GM21576 (cell line): ENCODE data around the gene GADD45GIP1.
A peak's percentile ranks its signal among the peaks of the same experiment; 100 is the strongest.
"Not testable (repeated sequence)": the region's sequence is repeated elsewhere in the genome, so short reads cannot be mapped to it uniquely, and the experiment has no call there.

Experiments
- ATAC-seq: cut with Tn5 transposase; IDR thresholded peaks from one replicate; pipeline ENCODE4 v1.9.1; 2021; ENCODE audit warnings: mild to moderate bottlenecking, moderate library complexity; ENCODE audit not compliant: unreplicated experiment

GADD45GIP1 gene

DNA sequence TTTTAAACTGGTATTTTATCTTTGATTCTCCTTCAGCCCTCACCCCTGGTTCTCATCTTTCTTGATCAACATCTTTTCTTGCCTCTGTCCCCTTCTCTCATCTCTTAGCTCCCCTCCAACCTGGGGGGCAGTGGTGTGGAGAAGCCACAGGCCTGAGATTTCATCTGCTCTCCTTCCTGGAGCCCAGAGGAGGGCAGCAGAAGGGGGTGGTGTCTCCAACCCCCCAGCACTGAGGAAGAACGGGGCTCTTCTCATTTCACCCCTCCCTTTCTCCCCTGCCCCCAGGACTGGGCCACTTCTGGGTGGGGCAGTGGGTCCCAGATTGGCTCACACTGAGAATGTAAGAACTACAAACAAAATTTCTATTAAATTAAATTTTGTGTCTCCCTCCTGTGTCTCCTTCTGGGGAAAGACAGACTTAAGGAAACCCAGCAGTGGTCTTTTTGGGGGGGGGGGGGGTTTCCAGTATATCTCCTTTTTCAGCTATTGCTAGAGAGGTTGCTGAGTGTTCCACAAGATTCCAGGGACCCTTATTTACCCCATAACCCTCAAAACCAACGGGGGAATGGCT is 12.8 kb downstream of the GADD45GIP1 start:
- no peak for ATAC-seq

DNA sequence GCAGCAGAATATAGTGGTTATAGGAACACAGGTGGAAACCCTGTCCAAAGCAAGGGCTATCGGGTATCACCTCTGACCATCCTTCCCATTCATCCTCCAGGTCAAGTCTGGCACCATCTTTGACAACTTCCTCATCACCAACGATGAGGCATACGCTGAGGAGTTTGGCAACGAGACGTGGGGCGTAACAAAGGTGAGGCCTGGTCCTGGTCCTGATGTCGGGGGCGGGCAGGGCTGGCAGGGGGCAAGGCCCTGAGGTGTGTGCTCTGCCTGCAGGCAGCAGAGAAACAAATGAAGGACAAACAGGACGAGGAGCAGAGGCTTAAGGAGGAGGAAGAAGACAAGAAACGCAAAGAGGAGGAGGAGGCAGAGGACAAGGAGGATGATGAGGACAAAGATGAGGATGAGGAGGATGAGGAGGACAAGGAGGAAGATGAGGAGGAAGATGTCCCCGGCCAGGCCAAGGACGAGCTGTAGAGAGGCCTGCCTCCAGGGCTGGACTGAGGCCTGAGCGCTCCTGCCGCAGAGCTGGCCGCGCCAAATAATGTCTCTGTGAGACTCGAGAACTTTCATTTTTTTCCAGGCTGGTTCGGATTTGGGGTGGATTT is 13.5 kb downstream of the GADD45GIP1 start:
- ATAC-seq, result no peak

DNA sequence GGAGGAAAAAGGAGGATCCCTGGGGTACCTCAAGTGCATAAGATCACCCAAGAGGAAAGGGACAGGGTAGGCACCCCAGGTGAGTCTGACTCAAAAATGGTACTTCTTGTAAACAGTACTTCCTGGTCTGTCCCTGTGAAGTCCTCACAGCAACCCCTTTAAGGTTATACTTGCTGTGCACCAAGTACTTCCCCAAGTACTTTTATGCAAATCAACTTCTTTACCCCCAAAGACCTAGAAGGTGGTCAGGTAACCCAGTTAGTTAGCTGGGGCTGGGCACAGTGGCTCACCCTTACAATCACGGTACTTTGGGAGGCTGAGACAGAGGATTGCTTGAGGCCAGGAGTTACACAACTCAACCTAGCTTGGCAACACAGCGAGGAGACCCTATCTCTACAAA is 16.1 kb downstream of the GADD45GIP1 start:
- no peak for ATAC-seq

DNA sequence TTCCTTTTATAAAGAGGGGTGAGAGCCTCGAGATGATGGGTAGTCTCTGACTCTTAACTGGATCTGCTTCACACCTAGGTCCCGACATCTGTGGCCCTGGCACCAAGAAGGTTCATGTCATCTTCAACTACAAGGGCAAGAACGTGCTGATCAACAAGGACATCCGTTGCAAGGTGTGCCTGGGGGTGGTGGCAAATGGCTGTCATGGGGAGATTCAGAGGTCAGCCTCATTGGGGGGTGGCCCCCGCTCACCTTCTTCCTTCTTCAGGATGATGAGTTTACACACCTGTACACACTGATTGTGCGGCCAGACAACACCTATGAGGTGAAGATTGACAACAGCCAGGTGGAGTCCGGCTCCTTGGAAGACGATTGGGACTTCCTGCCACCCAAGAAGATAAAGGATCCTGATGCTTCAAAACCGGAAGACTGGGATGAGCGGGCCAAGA is 17.0 kb downstream of the GADD45GIP1 start:
- no peak for ATAC-seq

DNA sequence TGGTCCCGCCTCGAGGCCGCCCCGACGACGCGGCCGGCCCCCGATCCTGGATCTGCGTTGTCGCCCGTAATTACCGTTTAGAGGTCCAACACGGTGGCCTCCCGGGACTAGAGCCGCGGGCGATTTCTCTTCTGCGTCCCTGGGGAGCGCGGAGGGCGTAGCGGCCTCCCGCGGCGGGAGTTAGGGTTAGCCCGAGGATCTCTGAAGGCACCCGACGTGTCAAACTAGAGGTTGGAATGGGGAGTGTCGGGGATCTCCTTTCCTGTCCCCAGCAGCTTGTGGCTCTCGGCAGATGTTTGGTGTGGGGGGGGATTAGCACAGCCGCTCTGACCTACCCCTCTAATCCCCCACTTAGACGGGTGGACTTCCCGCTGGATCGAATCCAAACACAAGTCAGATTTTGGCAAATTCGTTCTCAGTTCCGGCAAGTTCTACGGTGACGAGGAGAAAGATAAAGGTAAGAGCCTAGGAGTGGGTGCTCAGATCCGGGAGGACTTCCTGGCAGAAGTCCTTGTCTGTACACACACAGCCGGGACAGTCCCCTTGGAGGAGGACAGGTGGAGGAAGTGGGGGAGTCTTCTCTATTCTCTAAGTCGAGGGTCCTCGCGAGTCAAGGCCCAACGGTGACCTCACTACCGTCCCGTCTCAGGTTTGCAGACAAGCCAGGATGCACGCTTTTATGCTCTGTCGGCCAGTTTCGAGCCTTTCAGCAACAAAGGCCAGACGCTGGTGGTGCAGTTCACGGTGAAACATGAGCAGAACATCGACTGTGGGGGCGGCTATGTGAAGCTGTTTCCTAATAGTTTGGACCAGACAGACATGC is 18.0 kb downstream of the GADD45GIP1 start:
- ATAC-seq, result no peak

DNA sequence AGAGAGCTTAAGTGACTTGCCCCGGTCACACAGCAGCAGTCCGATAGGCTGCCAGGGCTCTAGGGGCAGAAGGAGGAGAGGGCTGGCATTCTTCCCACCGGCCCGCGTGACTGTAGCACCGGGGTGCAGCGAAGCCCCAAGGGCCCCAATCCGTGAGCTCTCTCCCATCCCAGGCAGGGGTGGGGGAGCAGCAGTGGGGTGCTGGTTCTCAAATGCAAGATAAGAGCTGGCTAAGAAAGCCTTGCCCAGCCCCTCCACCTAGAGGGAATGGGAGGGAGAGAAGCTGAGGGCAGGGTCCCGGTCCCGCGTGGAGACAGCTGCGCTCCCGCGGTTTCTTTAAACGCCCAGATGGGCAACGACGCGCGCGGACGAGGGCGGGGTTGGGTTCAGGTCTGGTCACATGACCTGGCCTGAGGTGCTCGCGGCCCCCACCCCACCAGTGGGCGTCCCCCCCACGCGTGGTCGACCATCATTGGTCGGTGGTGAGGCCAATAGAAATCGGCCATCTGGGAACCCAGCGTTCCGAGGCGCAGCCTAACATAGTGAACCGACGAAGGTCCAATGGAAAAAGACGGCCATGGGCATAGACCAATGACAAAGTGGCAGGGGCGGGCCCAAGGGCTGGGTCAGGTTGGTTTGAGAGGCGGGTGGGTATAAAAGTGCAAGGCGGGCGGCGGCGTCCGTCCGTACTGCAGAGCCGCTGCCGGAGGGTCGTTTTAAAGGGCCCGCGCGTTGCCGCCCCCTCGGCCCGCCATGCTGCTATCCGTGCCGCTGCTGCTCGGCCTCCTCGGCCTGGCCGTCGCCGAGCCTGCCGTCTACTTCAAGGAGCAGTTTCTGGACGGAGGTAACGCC is 18.9 kb downstream of the GADD45GIP1 start, which contains the start of gene CALR:
TSS of gene CALR (plus strand) at position 683 of the 852 bp plus-strand sequence. CDS start at position 754, 71 bp downstream.
- peak; percentile 83 for ATAC-seq

DNA sequence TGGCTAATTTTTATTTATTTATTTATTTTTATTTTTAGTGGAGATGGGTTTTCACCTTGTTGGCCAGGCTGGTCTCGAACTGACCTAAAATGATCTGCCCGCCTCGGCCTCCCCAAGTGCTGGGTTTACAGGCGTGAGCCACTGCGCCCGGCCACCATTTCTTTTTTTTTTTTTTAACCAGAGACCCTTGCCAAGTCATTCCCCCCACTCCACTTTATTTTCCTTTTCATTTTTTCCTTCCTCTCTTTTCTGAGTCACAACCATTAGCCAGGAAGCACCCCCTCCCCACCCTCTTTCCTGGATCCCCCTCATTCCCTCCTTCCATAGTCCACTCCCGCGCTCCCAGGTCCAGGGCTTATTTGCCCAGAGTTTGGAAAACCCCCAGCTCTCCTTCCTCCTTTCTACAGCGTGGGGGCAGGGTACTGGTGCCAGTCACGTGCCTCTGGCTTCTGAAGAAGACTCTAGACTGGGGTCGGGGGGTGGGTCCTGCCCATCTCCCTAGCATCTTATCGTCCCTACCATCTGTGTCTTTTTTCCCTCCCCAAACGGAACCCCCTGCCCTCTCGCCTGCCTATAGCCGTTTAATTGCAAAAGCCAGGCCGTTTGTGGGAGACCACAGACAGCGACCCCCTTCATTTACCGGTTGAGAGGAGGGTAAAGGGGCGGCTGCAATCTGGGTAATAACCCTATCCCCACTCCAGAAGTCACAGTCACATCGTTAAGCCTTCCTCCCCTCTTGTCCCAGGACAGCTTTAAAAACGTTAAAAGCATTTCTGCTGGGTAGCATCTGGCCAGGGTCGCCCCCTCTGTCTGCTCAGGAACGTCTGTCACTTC is 19.7 kb downstream of the GADD45GIP1 start:
- ATAC-seq, result no peak

DNA sequence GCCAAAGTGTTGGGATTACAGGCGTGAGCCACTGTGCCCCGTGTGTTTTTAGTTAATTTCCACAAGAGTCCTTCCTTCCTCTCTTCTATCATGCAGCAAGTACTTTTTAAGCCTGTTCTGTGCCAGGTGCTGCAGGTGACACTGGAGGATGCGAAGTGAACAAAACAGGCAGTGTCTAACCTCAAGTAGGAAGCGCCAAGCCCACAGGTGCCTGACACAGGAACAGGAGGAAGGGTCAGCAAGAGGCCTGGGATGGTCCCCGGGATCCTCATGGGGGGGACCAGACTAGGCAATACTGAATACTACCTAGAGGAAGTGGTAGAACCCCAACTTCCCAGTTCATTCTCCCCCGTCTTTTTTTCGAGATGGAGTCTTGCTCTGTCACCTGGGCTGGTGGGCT is 20.4 kb downstream of the GADD45GIP1 start:
- ATAC-seq, result no peak

DNA sequence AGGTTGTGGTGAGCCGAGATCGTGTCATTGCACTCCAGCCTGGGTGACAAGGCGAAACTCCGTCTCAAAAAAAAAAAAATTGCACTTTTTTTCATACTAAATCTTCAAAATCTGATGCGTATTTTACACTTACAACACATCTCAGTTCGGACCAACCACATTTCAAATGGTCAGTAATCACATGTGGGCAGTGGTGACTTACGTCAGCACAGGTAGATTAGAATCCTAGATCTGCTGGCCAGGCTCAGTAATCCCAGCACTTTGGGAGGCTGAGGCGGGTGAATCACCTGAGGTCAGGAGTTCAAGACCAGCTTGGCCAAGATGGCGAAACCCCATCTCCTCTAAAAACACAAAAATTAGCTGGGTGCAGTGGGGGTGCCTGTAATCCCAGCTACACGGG is 22.0 kb downstream of the GADD45GIP1 start:
- no peak for ATAC-seq

DNA sequence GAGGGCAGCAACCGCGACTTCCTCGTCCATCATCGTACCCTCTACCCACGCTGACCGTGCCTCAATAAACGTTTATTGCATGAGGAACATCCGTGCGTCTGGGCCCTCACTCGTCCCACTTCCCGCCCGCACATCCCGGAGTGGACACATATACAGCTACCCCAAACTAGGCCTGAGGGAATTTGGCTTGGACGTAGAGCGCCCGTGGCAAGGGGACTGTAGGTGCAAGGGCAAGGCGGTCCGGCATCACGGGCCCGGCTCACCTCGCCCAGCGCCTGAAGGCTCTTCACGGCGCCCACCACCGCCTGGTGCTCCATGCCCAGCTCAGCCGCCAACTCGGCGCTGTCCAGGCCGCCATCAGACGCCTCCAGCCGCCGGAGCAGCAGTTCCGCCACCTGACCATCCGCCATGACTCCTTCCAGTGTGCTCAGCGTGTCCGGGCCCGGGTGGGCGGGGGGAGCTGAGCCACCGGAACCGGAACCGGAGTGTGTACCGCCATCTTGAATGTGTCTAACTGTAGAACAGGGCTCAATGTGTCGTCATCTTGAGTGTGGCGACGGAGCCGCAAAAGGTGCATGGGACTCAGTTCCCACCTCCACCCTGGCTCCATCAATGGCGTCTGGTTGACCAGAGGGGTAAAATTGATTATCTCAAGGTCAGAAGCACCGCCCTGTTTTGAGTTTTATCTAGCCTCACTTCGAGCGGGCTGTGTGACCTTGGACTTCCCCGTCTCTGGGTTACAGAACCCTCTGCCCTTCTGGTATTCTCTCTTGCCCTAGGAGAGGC is 23.5 kb downstream of the GADD45GIP1 start, which contains the start of gene FARSA:
TSS of gene FARSA (minus strand) at position 425 of the 786 bp plus-strand sequence. CDS start at position 410, 15 bp downstream.
- ATAC-seq, result peak; percentile 34

DNA sequence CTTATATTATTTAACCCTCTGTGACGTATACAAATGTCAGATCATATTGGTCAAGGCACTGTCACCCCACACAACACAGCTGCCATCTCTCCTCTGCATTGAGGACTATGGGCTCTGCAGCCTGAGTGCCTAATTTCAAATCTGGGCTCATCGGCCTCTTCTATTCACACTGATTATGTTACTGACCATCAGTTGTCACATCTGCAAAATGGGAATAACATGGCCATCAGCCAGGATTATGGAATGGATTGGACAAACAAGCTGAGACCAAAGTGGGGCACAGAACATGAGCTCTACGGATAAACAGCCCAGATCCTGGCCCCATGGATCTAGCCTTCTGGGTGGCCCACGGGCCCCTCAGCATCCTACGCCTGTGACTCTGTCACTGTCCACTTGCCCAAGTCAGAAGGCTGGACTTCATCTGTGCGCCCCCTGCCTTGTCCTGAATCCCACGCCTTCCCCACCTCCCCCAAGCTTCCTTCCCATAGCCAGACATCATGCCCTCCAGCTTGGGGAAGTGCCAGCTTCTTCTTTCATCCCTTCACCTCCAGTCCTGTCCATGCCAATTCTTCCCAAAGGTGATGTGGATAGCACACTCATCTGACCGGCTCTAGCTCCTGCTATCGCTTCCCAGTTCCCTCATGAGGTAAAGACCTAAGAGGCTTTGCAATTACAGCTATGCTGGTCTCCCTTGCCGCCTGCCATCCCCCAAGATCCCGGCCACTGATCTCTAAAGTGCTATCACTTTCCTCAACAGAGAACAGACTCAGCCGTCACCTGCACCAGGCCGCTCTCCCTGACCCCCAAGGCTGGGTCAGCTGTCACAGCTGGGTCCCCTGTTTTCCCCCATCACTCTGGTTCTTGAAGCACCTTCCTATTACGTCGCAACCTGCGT is 24.4 kb downstream of the GADD45GIP1 start:
- no peak for ATAC-seq

DNA sequence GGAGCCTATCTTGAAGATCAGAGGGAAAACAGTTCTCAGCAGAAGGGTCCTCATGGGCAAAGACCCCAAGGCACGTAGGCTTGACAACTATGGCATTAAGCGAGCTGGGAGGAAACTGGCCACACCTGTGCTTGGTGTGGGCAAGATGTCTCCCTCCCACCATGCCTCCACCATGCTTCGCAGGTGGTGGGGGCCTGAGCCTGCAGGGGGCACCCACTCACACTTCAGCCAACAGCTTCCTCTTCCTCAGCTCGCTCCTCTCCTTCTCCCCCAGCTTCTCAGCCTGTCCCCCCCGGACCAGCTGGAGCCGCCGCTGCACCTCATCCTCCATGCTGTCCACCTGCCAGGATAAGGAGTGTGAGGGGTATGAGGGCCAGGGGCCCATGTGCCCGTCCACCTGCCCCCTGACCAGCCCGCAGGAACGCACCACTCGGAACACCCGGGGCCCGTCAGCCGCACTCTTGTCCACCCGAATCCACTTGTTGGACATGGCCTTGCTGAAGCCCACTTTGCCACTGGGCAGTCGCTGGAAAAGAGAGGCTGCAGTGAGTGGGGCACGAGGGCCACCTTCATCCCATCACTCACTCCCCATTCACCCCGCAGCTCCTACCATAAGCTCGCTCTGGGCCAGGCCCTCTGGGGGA is 26.9 kb downstream of the GADD45GIP1 start:
- no peak for ATAC-seq

DNA sequence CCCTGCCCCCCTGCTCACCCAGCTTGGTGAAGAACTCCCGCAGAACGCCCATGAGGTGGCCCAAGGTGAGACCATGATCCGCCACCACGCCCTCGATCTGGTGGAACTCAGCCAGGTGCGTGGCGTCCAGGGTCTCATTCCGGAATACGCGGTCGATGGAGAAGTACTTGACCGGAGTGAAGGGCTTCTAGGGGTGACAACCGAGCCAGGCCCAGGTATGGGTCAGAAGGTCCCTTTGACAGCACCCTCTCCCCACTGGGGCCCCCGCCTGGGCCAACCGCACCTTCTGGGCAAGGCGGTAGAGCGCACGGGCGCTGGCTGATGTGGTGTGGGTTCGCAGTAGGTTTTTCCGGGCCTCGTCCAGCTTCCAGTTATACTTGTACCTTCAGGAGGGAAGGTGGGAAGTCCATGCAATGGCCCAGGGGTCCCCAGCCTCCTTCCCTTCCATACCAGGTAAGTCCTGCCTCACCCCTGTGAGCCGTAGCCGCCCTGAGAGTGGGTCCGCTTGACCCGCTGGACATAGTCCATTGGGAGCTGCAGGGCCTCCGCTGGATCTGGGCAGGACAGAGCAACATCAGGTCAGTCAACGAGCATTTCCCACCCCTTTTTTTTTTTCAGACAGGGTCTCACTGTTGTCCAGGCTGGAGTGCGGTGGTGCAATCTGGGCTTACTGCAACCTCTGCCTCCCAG is 32.3 kb downstream of the GADD45GIP1 start:
- no peak for ATAC-seq

DNA sequence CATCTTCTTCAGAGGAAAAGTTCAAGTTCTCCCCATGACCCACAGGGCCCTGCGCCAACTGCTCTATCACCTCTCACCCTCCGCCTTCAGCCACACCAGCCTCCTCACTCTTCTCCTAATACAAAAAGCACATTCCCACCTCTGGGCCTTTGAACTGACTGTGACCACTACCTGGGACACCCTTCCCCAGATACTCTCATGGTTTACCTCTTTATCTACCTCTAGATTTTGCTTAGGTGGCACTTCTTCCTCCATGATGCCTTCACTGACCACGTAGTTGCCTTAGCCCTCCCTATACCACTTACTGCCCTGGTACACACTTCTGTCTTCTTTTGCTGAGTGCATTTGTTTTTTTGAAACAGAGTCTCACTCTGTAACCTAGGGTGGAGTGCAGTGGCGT is 34.1 kb downstream of the GADD45GIP1 start:
- no peak for ATAC-seq

DNA sequence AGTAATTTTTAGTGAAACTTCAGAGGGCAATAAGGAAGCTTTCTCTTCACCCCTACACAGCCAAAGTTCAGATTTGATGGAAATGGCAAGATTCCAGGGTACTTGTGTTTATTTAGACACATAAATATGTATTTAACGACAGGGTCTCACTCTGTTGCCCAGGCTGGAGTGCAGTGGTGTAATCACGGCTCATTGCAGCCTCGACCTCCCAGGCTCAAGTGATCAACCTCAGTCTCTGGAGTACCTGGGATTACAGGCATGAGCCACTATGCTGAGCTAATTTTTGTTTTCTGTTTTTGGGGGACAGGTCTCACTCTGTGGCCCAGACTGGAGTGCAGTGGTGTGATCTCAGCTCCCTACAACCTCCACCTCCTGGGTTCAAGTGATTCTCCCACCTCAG is 36.0 kb downstream of the GADD45GIP1 start:
- ATAC-seq, result no peak

DNA sequence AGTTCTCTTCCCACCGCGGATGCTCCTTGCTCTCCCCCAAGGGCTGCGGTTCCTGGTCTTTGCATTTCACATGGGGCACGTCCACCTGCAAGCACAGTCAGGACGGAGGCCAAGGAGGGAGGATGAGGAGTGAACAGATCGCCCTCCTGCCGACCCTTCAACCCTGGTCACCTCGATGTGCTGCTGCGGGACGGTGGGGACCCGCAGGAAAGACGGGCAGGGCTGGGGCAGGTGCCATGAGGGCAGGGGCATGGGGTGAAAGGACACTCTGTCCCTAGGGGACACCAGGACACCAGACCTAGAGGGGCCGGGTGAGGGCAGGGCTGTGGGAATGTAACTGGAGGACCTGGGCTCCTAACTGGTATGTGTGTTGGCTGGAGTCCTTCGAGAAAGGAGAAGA is 38.8 kb downstream of the GADD45GIP1 start:
- ATAC-seq, result no peak

DNA sequence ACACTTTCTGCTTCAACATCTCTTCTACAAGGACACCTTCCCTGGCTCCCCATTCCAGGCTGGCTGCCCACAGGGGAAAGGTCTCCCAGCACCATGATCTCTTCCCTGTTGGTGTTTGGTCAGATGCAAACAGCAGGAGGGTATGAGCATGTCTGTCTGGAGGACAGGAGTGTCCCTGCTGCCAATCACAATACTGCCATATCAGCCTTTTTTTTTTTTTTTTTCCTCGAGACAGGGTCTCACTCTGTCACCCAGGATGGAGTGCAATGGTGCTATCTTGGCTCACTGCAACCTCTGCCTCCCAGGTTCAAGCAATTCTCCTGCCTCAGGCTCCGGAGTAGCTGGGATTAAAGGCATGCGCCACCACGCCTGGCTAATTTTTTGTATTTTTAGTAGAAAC is 41.2 kb downstream of the GADD45GIP1 start:
- not testable (repeated sequence) for ATAC-seq
